Right lung (tissue), 5 donors: Measurements from ENCODE around the gene DMXL2. TPM values are rescaled to one million over a fixed set of nuclear protein-coding genes. Genes with fewer than 3 reads are reported as not detected.
"Not testable (repeated sequence)": the region's sequence is repeated elsewhere in the genome, so short reads cannot be mapped to it uniquely, and the experiment has no call there.

Source experiments
- DNase-seq, 2 donors: peaks; one replicate each; pipeline ENCODE4 v3.0.0-alpha.2; 2013
- polyA plus RNA-seq, 5 donors: library from polyadenylated mRNA; unstranded; fragments of 120-200 nt; gene quantifications; one replicate each; pipeline versions ENCODE4 v1.2.1 to v1.2.3, GENCODE V29; 2013; ENCODE audit warnings: inconsistent platforms in 1 of 5, low replicate concordance in 1 of 5; ENCODE audit not compliant: insufficient read length in 5 of 5, insufficient read depth in 1 of 5

DMXL2 gene
- polyA plus RNA-seq, 5 donors, result 58.4 to 112 (median 78.0) TPM

- DNase-seq, result peak in 1 of 2 donors; percentile 11
Measured at GRCh38 chr15:51576911-51577500, 45.6 kb downstream of the DMXL2 start.

- DNase-seq, result no peak
Measured at GRCh38 chr15:51576286-51576850, 46.2 kb downstream of the DMXL2 start.

- no peak for DNase-seq
Measured at GRCh38 chr15:51575775-51576174, 46.8 kb downstream of the DMXL2 start.

- DNase-seq, result not testable (repeated sequence)
Measured at GRCh38 chr15:51573352-51573751, 49.2 kb downstream of the DMXL2 start.

GRCh38 chr15:51568939-51569784 is 53.4 kb downstream of the DMXL2 start:
- not testable (repeated sequence) for DNase-seq

- no peak for DNase-seq
Measured at GRCh38 chr15:51561271-51561670, 61.3 kb downstream of the DMXL2 start.

- no peak for DNase-seq
Measured at GRCh38 chr15:51558876-51559275, 63.7 kb downstream of the DMXL2 start.

GRCh38 chr15:51558411-51558810 is 64.2 kb downstream of the DMXL2 start:
- DNase-seq, result no peak

- no peak for DNase-seq
Measured at GRCh38 chr15:51550841-51551240, 71.7 kb downstream of the DMXL2 start.

GRCh38 chr15:51547656-51548055 is 74.9 kb downstream of the DMXL2 start:
- no peak for DNase-seq

- DNase-seq, result no peak
Measured at GRCh38 chr15:51536965-51537574, 85.5 kb downstream of the DMXL2 start.

GRCh38 chr15:51533672-51534398 is 88.7 kb downstream of the DMXL2 start:
- DNase-seq, result no peak

GRCh38 chr15:51526955-51527354 is 95.6 kb downstream of the DMXL2 start:
- DNase-seq, result no peak

- no peak for DNase-seq
Measured at GRCh38 chr15:51524376-51524775, 98.2 kb downstream of the DMXL2 start.

- DNase-seq, result no peak
Measured at GRCh38 chr15:51516291-51516690, 106.3 kb downstream of the DMXL2 start.

GRCh38 chr15:51505251-51505650 is 117.3 kb downstream of the DMXL2 start:
- DNase-seq, result no peak

- no peak for DNase-seq
Measured at GRCh38 chr15:51503003-51503402, 119.6 kb downstream of the DMXL2 start.

GRCh38 chr15:51499379-51499976 is 123.1 kb downstream of the DMXL2 start:
- no peak for DNase-seq

GRCh38 chr15:51497806-51498205 is 124.8 kb downstream of the DMXL2 start:
- no peak for DNase-seq

GRCh38 chr15:51496246-51496645 is 126.3 kb downstream of the DMXL2 start:
- DNase-seq, result no peak
